Fibroblast of lung (primary cell): ENCODE measurements around the gene ZFYVE28. TPM values are rescaled to one million over a fixed set of nuclear protein-coding genes. Genes with fewer than 3 reads are reported as not detected.

Experiments used
- DNase-seq, 2 donors: peaks; one replicate each; pipeline versions ENCODE4 v3.0.0 to v3.0.0-alpha.2; 2010; ENCODE audit warnings: low read depth in 2 of 2
- H2AFZ ChIP-seq: 2 replicates; pipeline ENCODE4 v1.5.1; 2012; ENCODE audit warnings: low read length, control low read depth, inconsistent platforms
- H3K27ac ChIP-seq: 2 replicates; pipeline ENCODE4 v1.5.1; 2011; ENCODE audit warnings: low read length, control low read depth; ENCODE audit not compliant: insufficient read depth
- H3K27me3 ChIP-seq: 2 replicates; pipeline ENCODE4 v1.5.1; 2011; ENCODE audit warnings: mild to moderate bottlenecking, low read length; ENCODE audit not compliant: control insufficient read depth, insufficient read depth
- H3K36me3 ChIP-seq: 2 replicates; pipeline ENCODE4 v1.5.1; 2011; ENCODE audit warnings: low read length; ENCODE audit not compliant: control insufficient read depth, insufficient read depth
- H3K4me1 ChIP-seq: 2 replicates; pipeline ENCODE4 v1.5.1; 2011; ENCODE audit warnings: low read length; ENCODE audit not compliant: control insufficient read depth, insufficient read depth; ENCODE audit errors: extremely low read depth
- H3K4me2 ChIP-seq: 2 replicates; pipeline ENCODE4 v1.5.1; 2011; ENCODE audit warnings: low read length, control low read depth; ENCODE audit not compliant: insufficient read depth; ENCODE audit errors: extremely low read depth
- H3K4me3 ChIP-seq, 4 experiments: fragments of 200-600 bp in 1 of 4; sonication (generic) in 1 of 4; replicated peaks in 1 of 4; 2 replicates each; pipeline ENCODE4 v1.5.1; 2011 to 2016; ENCODE audit warnings: low read length in 4 of 4, low read depth in 3 of 4, mild to moderate bottlenecking in 3 of 4, control low read depth in 2 of 4, inconsistent platforms in 1 of 4, mixed read lengths in 1 of 4; ENCODE audit not compliant: insufficient read depth in 1 of 4; ENCODE audit errors: control extremely low read depth in 1 of 4
- H3K79me2 ChIP-seq: 2 replicates; pipeline ENCODE4 v1.5.1; 2012; ENCODE audit warnings: mild to moderate bottlenecking, low read length, inconsistent platforms; ENCODE audit not compliant: control insufficient read depth, insufficient read depth
- H3K9ac ChIP-seq: 2 replicates; pipeline ENCODE4 v1.5.1; 2011; ENCODE audit warnings: mild to moderate bottlenecking, low read length, control low read depth; ENCODE audit not compliant: insufficient read depth
- H3K9me3 ChIP-seq: 2 replicates; pipeline ENCODE4 v1.5.1; 2012; ENCODE audit warnings: low read depth, low read length; ENCODE audit not compliant: control insufficient read depth, insufficient read depth
- H4K20me1 ChIP-seq: 2 replicates; pipeline ENCODE4 v1.5.1; 2011; ENCODE audit warnings: low read length; ENCODE audit not compliant: control insufficient read depth, insufficient read depth; ENCODE audit errors: extremely low read depth
- CTCF ChIP-seq, 2 donors: IDR thresholded peaks in 1 of 2; conservative IDR thresholded peaks in 1 of 2; 1 replicate in 1 of 2; 2 replicates in 1 of 2; pipeline ENCODE4 v1.5.1; 2011 to 2012; ENCODE audit warnings: low read length in 2 of 2, control low read depth in 1 of 2, inconsistent platforms in 1 of 2, low read depth in 1 of 2, mild to moderate bottlenecking in 1 of 2
- EZH2 ChIP-seq: IDR thresholded peaks from 2 replicates; pipeline ENCODE4 v1.5.1; 2012; ENCODE audit warnings: low read length, control low read depth, mild to moderate bottlenecking; ENCODE audit errors: missing control alignments
- polyA plus RNA-seq, 2 donors: library from polyadenylated mRNA; depleted of rRNA in 1 of 2; stranded (reverse) in 1 of 2; unstranded in 1 of 2; fragments of >200 nt; gene quantifications; 2 replicates each; pipeline ENCODE4 v1.2.1, GENCODE V29; 2011 to 2012; ENCODE audit warnings: missing spikeins in 1 of 2
- total RNA-seq: library from RNA; depleted of rRNA; stranded (reverse); fragments of >200 nt; gene quantifications from 2 replicates; pipeline ENCODE4 v1.2.1, GENCODE V29; 2014

The ZFYVE28 gene
- total and polyA plus RNA-seq, 2 donors (not counting 1 experiment from before 2014, with no cell fraction given), result 2.4 to 11.6 TPM

GRCh38 chr4:2334826-2335728 is 83.4 kb downstream of the ZFYVE28 start:
- Histone ChIP-seq H3K36me3 (no peaks in the 10 kb centered on the region), H3K4me3 (no peak overlapping the region), H4K20me1 (no peaks in the 10 kb centered on the region)

GRCh38 chr4:2333916-2334644 is 84.4 kb downstream of the ZFYVE28 start:
- H3K36me3 ChIP-seq, result no peaks in the 10 kb centered on the region
- H3K9ac ChIP-seq, result no peak overlapping the region
- H3K79me2 ChIP-seq, result no peaks in the 10 kb centered on the region
- TF ChIP-seq CTCF (conservative IDR thresholded peaks at IDR 0.05 in 1 of 2, IDR thresholded peaks at IDR 0.05 in 1 of 2; ENCODE audit: low read depth in 1 of 2, low read length in 2 of 2) (no peak), EZH2 (no peak)
- no peak overlapping the region for H3K4me2 ChIP-seq
- H2AFZ ChIP-seq, result no peak overlapping the region
- DNase-seq, result no peak
- no peaks in the 10 kb centered on the region for H3K9me3 ChIP-seq
- H3K4me1 ChIP-seq, result peaks cover 8% of the 10 kb centered on the region
- no peaks in the 10 kb centered on the region for H4K20me1 ChIP-seq
- H3K27ac ChIP-seq, result no peak overlapping the region
- H3K4me3 ChIP-seq, result no peak overlapping the region
- H3K27me3 ChIP-seq, result no peaks in the 10 kb centered on the region

More at GRCh38 chr4:2334826-2335728, 83.4 kb downstream of the ZFYVE28 start:
- H3K4me2 ChIP-seq, result no peak overlapping the region
- H2AFZ ChIP-seq, result no peak overlapping the region
- no peaks in the 10 kb centered on the region for H3K79me2 ChIP-seq
- H3K9me3 ChIP-seq, result no peaks in the 10 kb centered on the region
- H3K9ac ChIP-seq, result no peak overlapping the region
- peaks cover 7% of the 10 kb centered on the region for H3K4me1 ChIP-seq
- no peak for DNase-seq
- H3K27me3 ChIP-seq, result no peaks in the 10 kb centered on the region
- TF ChIP-seq CTCF (conservative IDR thresholded peaks at IDR 0.05 in 1 of 2, IDR thresholded peaks at IDR 0.05 in 1 of 2; ENCODE audit: low read depth in 1 of 2, low read length in 2 of 2), result no peak
- H3K27ac ChIP-seq, result no peak overlapping the region

- no peaks in the 10 kb centered on the region for H4K20me1 ChIP-seq
- H3K4me2 ChIP-seq, result no peak overlapping the region
- H3K4me1 ChIP-seq, result peaks cover 8% of the 10 kb centered on the region
- H3K36me3 ChIP-seq, result no peaks in the 10 kb centered on the region
- no peak overlapping the region for H3K27ac ChIP-seq
- DNase-seq, result peak in 1 of 2 donors; percentile 9
- H3K27me3 ChIP-seq, result no peaks in the 10 kb centered on the region
- TF ChIP-seq CTCF (conservative IDR thresholded peaks at IDR 0.05 in 1 of 2, IDR thresholded peaks at IDR 0.05 in 1 of 2; ENCODE audit: low read depth in 1 of 2, low read length in 2 of 2), result no peak
- TF ChIP-seq EZH2, result no peak
- H3K4me3 ChIP-seq, result no peak overlapping the region
- no peak overlapping the region for H3K9ac ChIP-seq
- H3K9me3 ChIP-seq, result no peaks in the 10 kb centered on the region
- no peak overlapping the region for H2AFZ ChIP-seq
- no peaks in the 10 kb centered on the region for H3K79me2 ChIP-seq
Measured at GRCh38 chr4:2333356-2333841, 85.0 kb downstream of the ZFYVE28 start.
